ENCODE data around the gene REXO1. TPM values are rescaled to one million over a fixed set of nuclear protein-coding genes. Genes with fewer than 3 reads are reported as not detected.

REXO1 gene
- total RNA-seq, 1 donor from 2014 or later = 40.8 TPM

DNA sequence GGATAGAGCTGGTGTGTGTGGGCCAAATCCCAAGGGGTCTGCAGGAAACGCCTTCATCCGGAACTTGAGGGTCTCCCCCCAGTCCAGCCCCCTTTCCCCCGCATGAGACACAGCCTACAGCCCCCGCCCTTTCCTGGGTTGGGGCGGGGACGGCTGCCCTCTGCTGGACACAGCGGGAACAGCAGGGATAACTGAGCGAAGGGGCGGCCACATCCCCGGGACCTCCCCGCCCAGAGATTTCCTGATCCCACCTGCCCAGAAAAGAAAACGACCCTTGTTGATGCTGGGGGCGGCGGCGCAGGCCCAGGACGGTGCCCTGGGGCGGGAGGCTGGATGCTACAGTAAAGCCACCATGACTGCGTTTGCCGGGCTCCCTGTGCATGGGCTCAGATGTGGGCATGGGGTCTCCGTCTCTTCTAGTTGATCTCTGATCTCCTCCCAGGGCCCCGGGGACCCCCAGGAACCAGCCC lies 80.8 kb downstream of the REXO1 start:
- TF ChIP-seq, protein P1, sequence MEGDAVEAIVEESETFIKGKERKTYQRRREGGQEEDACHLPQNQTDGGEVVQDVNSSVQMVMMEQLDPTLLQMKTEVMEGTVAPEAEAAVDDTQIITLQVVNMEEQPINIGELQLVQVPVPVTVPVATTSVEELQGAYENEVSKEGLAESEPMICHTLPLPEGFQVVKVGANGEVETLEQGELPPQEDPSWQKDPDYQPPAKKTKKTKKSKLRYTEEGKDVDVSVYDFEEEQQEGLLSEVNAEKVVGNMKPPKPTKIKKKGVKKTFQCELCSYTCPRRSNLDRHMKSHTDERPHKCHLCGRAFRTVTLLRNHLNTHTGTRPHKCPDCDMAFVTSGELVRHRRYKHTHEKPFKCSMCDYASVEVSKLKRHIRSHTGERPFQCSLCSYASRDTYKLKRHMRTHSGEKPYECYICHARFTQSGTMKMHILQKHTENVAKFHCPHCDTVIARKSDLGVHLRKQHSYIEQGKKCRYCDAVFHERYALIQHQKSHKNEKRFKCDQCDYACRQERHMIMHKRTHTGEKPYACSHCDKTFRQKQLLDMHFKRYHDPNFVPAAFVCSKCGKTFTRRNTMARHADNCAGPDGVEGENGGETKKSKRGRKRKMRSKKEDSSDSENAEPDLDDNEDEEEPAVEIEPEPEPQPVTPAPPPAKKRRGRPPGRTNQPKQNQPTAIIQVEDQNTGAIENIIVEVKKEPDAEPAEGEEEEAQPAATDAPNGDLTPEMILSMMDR (conservative IDR thresholded peaks at IDR 0.05) = peak; percentile 95
- H3K36me3 Mint-ChIP-seq (ENCODE audit: low read depth) = peaks cover 3% of the 10 kb centered on the region
- no peak overlapping the region for H3K4me3 Mint-ChIP-seq
- peak; percentile 78 for DNase-seq (ENCODE audit: low read depth, low spot score)
- H3K4me1 Mint-ChIP-seq = no peaks in the 10 kb centered on the region
- no peak overlapping the region for H3K27ac Mint-ChIP-seq (ENCODE audit: unreplicated experiment)
- H3K27me3 Mint-ChIP-seq (ENCODE audit: low read depth) = peaks cover 92% of the 10 kb centered on the region
- peaks cover 8% of the 10 kb centered on the region for H3K9me3 Mint-ChIP-seq

DNA sequence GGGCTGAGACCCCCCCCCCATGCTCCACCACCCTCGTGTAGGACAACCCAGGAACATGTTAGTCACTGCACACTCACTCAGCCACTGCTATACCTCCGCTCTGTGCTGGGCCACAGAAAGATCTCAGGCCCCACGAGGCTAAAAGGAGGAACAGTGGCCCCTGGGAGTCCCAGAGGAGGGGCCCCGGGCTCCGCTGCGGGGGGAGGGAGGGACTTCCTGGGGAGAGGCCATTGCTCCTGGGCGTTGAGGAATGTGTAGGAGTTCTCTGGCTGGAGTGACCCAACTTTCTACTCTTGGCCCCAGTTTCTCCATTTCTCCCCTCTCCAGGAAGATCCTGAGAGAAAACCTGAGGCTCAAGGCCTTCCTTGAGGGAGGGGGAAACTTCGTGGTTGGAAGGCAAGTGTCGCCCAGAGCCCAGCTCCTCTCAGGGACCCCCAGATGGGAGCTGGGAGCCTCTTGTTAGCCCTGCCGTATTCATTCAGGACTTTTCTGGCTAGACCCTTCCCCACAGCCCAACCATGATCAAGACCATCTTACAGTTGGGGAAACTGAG lies 81.4 kb downstream of the REXO1 start:
- DNase-seq (ENCODE audit: low read depth, low spot score) = no peak
- peaks cover 8% of the 10 kb centered on the region for H3K9me3 Mint-ChIP-seq
- no peaks in the 10 kb centered on the region for H3K4me1 Mint-ChIP-seq
- H3K27ac Mint-ChIP-seq (ENCODE audit: unreplicated experiment) = no peak overlapping the region
- TF ChIP-seq, protein P1 (conservative IDR thresholded peaks at IDR 0.05) = no peak
- no peak overlapping the region for H3K4me3 Mint-ChIP-seq
- H3K36me3 Mint-ChIP-seq (ENCODE audit: low read depth) = peaks cover 3% of the 10 kb centered on the region
- H3K27me3 Mint-ChIP-seq (ENCODE audit: low read depth) = peaks cover 93% of the 10 kb centered on the region

DNA sequence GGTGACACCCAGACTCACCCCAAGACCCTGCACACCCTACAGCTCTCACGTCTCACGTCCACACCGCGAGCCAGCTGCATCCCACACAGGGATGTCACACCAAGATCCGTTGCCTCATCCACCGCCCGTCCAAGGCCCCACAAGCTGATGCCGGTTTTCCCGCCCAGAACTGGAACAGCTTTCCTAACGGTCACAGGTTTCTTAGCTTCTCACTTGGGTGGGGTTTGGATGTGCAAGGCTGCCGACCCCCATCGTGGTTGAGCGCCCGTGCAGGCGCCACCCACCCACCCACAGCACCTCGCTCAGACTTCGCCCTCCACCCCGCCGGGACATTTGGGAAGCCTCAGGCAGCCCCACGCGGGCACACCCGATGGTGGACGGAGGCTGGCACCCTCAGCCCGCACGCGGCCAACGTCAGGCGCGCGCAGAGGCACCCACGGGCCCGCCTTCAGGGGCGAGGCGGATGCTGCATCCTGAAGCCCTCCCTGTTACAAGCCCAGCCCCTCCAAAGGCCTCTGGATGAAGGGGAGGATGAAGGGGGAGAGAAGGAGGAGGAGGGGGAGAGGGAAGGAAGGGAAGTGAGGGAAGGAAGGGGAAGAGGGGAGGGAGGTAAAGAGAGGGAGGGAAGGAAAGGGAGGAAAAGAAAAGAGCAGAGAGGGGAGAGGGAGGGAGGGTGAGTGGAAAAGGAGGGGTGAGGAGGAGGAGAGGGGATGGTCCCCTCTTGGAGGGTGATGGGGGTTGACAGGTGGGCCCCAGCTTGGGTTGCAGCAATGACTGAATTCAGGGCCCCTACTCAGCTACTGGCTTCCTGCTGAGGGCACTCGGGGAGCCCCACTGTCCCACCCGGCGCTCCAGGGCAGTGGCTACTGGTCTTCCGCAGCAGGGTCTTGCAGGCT lies 82.1 kb downstream of the REXO1 start:
- no peaks in the 10 kb centered on the region for H3K4me1 Mint-ChIP-seq
- TF ChIP-seq, protein P1 (conservative IDR thresholded peaks at IDR 0.05) = no peak
- H3K27me3 Mint-ChIP-seq (ENCODE audit: low read depth) = peaks cover 94% of the 10 kb centered on the region
- no peak overlapping the region for H3K4me3 Mint-ChIP-seq
- H3K9me3 Mint-ChIP-seq = peaks cover 8% of the 10 kb centered on the region
- H3K36me3 Mint-ChIP-seq (ENCODE audit: low read depth) = peaks cover 3% of the 10 kb centered on the region
- DNase-seq (ENCODE audit: low read depth, low spot score) = no peak
- H3K27ac Mint-ChIP-seq (ENCODE audit: unreplicated experiment) = no peak overlapping the region

Small RNA genes lying within 50 kb of the gene (microRNA-seq; reads per million reads assigned to microRNA genes)
- gene MIR1909 = 20.7 reads per million, percentile 34 among the genes with 10 or more reads in this experiment

Other genes starting within 250 kb of the REXO1 start
- gene UQCR11, start 243.0 kb downstream of the REXO1 start, total RNA-seq = 149 and 165 TPM in 2 replicates
- gene TCF3, start 195.9 kb downstream of the REXO1 start, total RNA-seq = 348 and 354 TPM in 2 replicates
- gene ONECUT3, start 95.0 kb downstream of the REXO1 start, total RNA-seq = 0.93 and 1.0 TPM in 2 replicates
- 1.1 and 1.5 TPM in 2 replicates for gene ATP8B3, start 36.2 kb downstream of the REXO1 start, total RNA-seq
- 18.9 and 20.7 TPM in 2 replicates for gene KLF16, start 15.1 kb upstream of the REXO1 start, total RNA-seq
- 73.9 and 74.1 TPM in 2 replicates for gene ABHD17A, start 37.0 kb upstream of the REXO1 start, total RNA-seq
- 13.7 and 14.1 TPM in 2 replicates for gene ADAT3, start 56.9 kb upstream of the REXO1 start, total RNA-seq
- 71.2 and 79.9 TPM in 2 replicates for gene SCAMP4, start 56.9 kb upstream of the REXO1 start, total RNA-seq
- 130 and 133 TPM in 2 replicates for gene CSNK1G2, start 92.7 kb upstream of the REXO1 start, total RNA-seq
- gene BTBD2, start 167.2 kb upstream of the REXO1 start, total RNA-seq = 138 and 142 TPM in 2 replicates
- 115 and 123 TPM in 2 replicates for gene MKNK2, start 202.8 kb upstream of the REXO1 start, total RNA-seq
- 40.0 and 42.1 TPM in 2 replicates for gene MOB3A, start 247.8 kb upstream of the REXO1 start, total RNA-seq
- 5.5 and 5.6 TPM in 2 replicates for gene IZUMO4, start 248.4 kb upstream of the REXO1 start, total RNA-seq

Measured in neural crest cell (in vitro differentiated cells).